ENCODE results near the gene NPAS3.

- TF ChIP-seq CTCF (IDR thresholded peaks at IDR 0.05): no peak
- no peak for TF ChIP-seq POLR2AphosphoS5 (IDR thresholded peaks at IDR 0.05)
Measured at GRCh38 chr14:33126433-33126832, 187.8 kb downstream of the NPAS3 start.

Data from breast epithelium (tissue), 3 donors.